ENCODE data around the gene FOXP1.

DNA sequence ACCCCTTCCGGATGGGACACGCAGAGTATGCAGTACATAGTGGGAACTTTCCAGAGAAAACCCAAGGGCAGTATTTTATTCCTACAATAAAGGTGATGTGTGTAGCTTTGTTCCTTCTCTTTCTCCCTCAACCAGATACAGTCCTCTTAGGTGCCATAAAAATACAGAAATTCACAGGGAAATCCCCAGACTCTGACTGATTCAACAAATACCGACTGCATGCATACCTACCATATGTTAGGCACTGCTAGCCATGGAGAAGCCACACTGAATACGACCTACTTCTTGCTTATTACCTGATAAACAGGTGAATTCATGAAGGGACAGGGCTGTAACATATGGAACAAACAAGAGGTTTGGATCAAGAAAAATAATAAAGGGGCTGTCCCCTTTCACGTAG lies 228.5 kb downstream of the FOXP1 start:
- TF ChIP-seq, protein P1, sequence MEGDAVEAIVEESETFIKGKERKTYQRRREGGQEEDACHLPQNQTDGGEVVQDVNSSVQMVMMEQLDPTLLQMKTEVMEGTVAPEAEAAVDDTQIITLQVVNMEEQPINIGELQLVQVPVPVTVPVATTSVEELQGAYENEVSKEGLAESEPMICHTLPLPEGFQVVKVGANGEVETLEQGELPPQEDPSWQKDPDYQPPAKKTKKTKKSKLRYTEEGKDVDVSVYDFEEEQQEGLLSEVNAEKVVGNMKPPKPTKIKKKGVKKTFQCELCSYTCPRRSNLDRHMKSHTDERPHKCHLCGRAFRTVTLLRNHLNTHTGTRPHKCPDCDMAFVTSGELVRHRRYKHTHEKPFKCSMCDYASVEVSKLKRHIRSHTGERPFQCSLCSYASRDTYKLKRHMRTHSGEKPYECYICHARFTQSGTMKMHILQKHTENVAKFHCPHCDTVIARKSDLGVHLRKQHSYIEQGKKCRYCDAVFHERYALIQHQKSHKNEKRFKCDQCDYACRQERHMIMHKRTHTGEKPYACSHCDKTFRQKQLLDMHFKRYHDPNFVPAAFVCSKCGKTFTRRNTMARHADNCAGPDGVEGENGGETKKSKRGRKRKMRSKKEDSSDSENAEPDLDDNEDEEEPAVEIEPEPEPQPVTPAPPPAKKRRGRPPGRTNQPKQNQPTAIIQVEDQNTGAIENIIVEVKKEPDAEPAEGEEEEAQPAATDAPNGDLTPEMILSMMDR (IDR thresholded peaks at IDR 0.05; ENCODE audit: low read depth, low read length, missing input control), result no peak
- TF ChIP-seq TAF1 (conservative IDR thresholded peaks at IDR 0.05) (no peak), EGR1 (IDR thresholded peaks at IDR 0.05; ENCODE audit: low read depth in 2 of 2) (no peak), YY1 (IDR thresholded peaks at IDR 0.05) (no peak), JUND (IDR thresholded peaks at IDR 0.05) (no peak), RAD21 (IDR thresholded peaks at IDR 0.05) (no peak), NR2F2 (IDR thresholded peaks at IDR 0.05) (no peak)
- TF ChIP-seq, protein P2, sequence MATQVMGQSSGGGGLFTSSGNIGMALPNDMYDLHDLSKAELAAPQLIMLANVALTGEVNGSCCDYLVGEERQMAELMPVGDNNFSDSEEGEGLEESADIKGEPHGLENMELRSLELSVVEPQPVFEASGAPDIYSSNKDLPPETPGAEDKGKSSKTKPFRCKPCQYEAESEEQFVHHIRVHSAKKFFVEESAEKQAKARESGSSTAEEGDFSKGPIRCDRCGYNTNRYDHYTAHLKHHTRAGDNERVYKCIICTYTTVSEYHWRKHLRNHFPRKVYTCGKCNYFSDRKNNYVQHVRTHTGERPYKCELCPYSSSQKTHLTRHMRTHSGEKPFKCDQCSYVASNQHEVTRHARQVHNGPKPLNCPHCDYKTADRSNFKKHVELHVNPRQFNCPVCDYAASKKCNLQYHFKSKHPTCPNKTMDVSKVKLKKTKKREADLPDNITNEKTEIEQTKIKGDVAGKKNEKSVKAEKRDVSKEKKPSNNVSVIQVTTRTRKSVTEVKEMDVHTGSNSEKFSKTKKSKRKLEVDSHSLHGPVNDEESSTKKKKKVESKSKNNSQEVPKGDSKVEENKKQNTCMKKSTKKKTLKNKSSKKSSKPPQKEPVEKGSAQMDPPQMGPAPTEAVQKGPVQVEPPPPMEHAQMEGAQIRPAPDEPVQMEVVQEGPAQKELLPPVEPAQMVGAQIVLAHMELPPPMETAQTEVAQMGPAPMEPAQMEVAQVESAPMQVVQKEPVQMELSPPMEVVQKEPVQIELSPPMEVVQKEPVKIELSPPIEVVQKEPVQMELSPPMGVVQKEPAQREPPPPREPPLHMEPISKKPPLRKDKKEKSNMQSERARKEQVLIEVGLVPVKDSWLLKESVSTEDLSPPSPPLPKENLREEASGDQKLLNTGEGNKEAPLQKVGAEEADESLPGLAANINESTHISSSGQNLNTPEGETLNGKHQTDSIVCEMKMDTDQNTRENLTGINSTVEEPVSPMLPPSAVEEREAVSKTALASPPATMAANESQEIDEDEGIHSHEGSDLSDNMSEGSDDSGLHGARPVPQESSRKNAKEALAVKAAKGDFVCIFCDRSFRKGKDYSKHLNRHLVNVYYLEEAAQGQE (IDR thresholded peaks at IDR 0.05), result no peak
- TF ChIP-seq, protein P3, sequence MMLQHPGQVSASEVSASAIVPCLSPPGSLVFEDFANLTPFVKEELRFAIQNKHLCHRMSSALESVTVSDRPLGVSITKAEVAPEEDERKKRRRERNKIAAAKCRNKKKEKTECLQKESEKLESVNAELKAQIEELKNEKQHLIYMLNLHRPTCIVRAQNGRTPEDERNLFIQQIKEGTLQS (IDR thresholded peaks at IDR 0.05), result no peak
- TF ChIP-seq, protein P4, sequence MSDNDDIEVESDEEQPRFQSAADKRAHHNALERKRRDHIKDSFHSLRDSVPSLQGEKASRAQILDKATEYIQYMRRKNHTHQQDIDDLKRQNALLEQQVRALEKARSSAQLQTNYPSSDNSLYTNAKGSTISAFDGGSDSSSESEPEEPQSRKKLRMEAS (IDR thresholded peaks at IDR 0.05), result no peak
- TF ChIP-seq, protein P5, sequence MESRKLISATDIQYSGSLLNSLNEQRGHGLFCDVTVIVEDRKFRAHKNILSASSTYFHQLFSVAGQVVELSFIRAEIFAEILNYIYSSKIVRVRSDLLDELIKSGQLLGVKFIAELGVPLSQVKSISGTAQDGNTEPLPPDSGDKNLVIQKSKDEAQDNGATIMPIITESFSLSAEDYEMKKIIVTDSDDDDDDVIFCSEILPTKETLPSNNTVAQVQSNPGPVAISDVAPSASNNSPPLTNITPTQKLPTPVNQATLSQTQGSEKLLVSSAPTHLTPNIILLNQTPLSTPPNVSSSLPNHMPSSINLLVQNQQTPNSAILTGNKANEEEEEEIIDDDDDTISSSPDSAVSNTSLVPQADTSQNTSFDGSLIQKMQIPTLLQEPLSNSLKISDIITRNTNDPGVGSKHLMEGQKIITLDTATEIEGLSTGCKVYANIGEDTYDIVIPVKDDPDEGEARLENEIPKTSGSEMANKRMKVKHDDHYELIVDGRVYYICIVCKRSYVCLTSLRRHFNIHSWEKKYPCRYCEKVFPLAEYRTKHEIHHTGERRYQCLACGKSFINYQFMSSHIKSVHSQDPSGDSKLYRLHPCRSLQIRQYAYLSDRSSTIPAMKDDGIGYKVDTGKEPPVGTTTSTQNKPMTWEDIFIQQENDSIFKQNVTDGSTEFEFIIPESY (IDR thresholded peaks at IDR 0.05), result no peak
